ENCODE data around the gene AUTS2. TPM values are rescaled to one million over a fixed set of nuclear protein-coding genes. Genes with fewer than 3 reads are reported as not detected.

Gene AUTS2
- polyA plus RNA-seq, 1 donor (not counting 4 experiments of a cell fraction or from before 2014, with no cell fraction given), result 4.7 TPM

GRCh38 chr7:69676247-69676646 is 78.0 kb downstream of the AUTS2 start:
- FAIRE-seq, result no peak
- dilution Hi-C loops (cut with MboI; ENCODE audit: extremely low pct_ligation_motif_present, low sequenced_read_pairs), result no loop called here
- H3K4me1 ChIP-seq (ENCODE audit: control insufficient read depth, extremely low read depth, insufficient read depth, low read length), result no peaks in the 10 kb centered on the region
- no peak overlapping the region for H3K9ac ChIP-seq (ENCODE audit: control insufficient read depth, extremely low read depth, insufficient read depth, low read length)
- H3K36me3 ChIP-seq (ENCODE audit: control insufficient read depth in 2 of 2, extremely low read depth in 1 of 2, insufficient read depth in 2 of 2, low read length in 2 of 2), result no peaks in the 10 kb centered on the region
- no peaks in the 10 kb centered on the region for H3K9me1 ChIP-seq (ENCODE audit: control insufficient read depth, extremely low read depth, insufficient read depth, low read length)
- H3K27ac ChIP-seq (ENCODE audit: control insufficient read depth, insufficient read depth, low read length), result no peak overlapping the region
- TF ChIP-seq CTCF (optimal IDR thresholded peaks at IDR 0.05 in 1 of 3, IDR thresholded peaks at IDR 0.05 in 1 of 3, conservative IDR thresholded peaks at IDR 0.05 in 1 of 3; ENCODE audit: extremely low read depth in 1 of 3, insufficient read depth in 2 of 3, low read length in 3 of 3), result no peak
- TF ChIP-seq EZH2 (IDR thresholded peaks at IDR 0.05; ENCODE audit: low read length), result no peak
- no peaks in the 10 kb centered on the region for H4K20me1 ChIP-seq (ENCODE audit: control insufficient read depth, extremely low read depth, insufficient read depth, low read length)
- no peak overlapping the region for H3K4me3 ChIP-seq (ENCODE audit: control insufficient read depth in 2 of 3, extremely low read depth in 1 of 3, insufficient read depth in 2 of 3, low read depth in 1 of 3, low read length in 3 of 3)
- no peaks in the 10 kb centered on the region for H3K9me3 ChIP-seq (ENCODE audit: control insufficient read depth, low read depth, low read length)
- no peak overlapping the region for H2AFZ ChIP-seq (ENCODE audit: control insufficient read depth, low read length)
- no peak for DNase-seq (ENCODE audit: low read depth, low spot score)
- no peaks in the 10 kb centered on the region for H3K27me3 ChIP-seq (ENCODE audit: control insufficient read depth, extremely low read depth, insufficient read depth, low read length)
- no peaks in the 10 kb centered on the region for H3K79me2 ChIP-seq (ENCODE audit: control insufficient read depth, insufficient read depth, low read length)
- no peak overlapping the region for H3K4me2 ChIP-seq (ENCODE audit: control insufficient read depth, extremely low read depth, insufficient read depth, low read depth, low read length)

GRCh38 chr7:69677054-69677852 is 79.0 kb downstream of the AUTS2 start:
- dilution Hi-C loops (cut with MboI; ENCODE audit: extremely low pct_ligation_motif_present, low sequenced_read_pairs), result no loop called here
- Histone ChIP-seq H3K9ac (ENCODE audit: control insufficient read depth, extremely low read depth, insufficient read depth, low read length) (no peak overlapping the region), H3K4me3 (ENCODE audit: control insufficient read depth in 2 of 3, extremely low read depth in 1 of 3, insufficient read depth in 2 of 3, low read depth in 1 of 3, low read length in 3 of 3) (no peak overlapping the region), H3K4me2 (ENCODE audit: control insufficient read depth, extremely low read depth, insufficient read depth, low read depth, low read length) (no peak overlapping the region), H3K4me1 (ENCODE audit: control insufficient read depth, extremely low read depth, insufficient read depth, low read length) (no peaks in the 10 kb centered on the region), H3K27ac (ENCODE audit: control insufficient read depth, insufficient read depth, low read length) (no peak overlapping the region), H3K9me3 (ENCODE audit: control insufficient read depth, low read depth, low read length) (no peaks in the 10 kb centered on the region), H3K79me2 (ENCODE audit: control insufficient read depth, insufficient read depth, low read length) (no peaks in the 10 kb centered on the region), H4K20me1 (ENCODE audit: control insufficient read depth, extremely low read depth, insufficient read depth, low read length) (no peaks in the 10 kb centered on the region), H3K27me3 (ENCODE audit: control insufficient read depth, extremely low read depth, insufficient read depth, low read length) (no peaks in the 10 kb centered on the region), H3K9me1 (ENCODE audit: control insufficient read depth, extremely low read depth, insufficient read depth, low read length) (no peaks in the 10 kb centered on the region), H2AFZ (ENCODE audit: control insufficient read depth, low read length) (no peak overlapping the region), H3K36me3 (ENCODE audit: control insufficient read depth in 2 of 2, extremely low read depth in 1 of 2, insufficient read depth in 2 of 2, low read length in 2 of 2) (no peaks in the 10 kb centered on the region)
- no peak for FAIRE-seq
- TF ChIP-seq CTCF (optimal IDR thresholded peaks at IDR 0.05 in 1 of 3, IDR thresholded peaks at IDR 0.05 in 1 of 3, conservative IDR thresholded peaks at IDR 0.05 in 1 of 3; ENCODE audit: extremely low read depth in 1 of 3, insufficient read depth in 2 of 3, low read length in 3 of 3), result peak in 2 of 3 experiments; percentile 11 to 18
- no peak for TF ChIP-seq EZH2 (IDR thresholded peaks at IDR 0.05; ENCODE audit: low read length)
- DNase-seq (ENCODE audit: low read depth, low spot score), result no peak
